ENCODE results near the gene GGTLC1.
A peak's percentile ranks its signal among the peaks of the same experiment; 100 is the strongest.
"Not testable (repeated sequence)": the region's sequence is repeated elsewhere in the genome, so short reads cannot be mapped to it uniquely, and the experiment has no call there.

The GGTLC1 gene

DNA sequence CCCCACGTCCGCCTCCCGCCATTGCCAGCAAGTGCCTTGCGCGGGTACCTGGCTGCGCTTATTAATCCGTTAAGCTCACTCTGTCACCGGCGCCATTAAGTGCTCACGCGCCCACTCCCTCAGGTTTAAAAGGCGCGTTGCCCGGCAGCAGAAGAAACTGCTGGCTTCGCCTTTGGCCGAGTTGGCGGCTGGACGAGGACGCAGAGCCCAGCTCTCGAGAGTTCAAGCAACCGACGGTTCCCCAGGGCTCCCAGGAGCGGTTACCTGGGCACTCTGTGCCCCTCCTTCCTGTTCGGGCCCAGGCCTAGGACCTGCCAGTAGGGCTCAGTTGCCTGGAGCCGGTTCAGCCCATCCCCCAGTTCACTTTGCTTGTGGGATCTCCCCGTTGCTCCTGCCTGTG, at the start of gene GGTLC1:
Gene GGTLC1, minus strand, starts transcription at position 219 of the 400 bp plus-strand sequence. CDS start 2,168 bp downstream, outside the sequence.
- no peak for DNase-seq (ENCODE audit: low spot score)

DNA sequence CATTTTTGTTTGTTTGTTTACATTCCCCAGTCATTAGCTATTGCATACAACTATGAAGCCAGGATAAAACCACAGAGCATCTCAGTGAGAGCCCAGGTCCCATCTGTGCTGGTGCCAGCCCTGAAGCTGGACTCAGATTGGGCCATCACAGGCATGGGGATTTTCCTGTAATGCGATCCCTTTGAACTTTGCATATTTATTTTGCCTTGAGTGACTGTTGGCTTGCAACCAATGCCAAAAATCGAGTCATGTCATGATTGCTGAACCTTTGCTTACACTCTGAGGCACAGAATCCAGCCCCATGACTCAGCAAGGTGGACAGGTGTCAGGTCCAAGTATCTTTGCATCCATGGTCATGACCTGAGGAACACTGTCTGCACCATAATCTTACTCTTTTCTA, 46.2 kb upstream of the GGTLC1 start:
- DNase-seq (ENCODE audit: low spot score): no peak

DNA sequence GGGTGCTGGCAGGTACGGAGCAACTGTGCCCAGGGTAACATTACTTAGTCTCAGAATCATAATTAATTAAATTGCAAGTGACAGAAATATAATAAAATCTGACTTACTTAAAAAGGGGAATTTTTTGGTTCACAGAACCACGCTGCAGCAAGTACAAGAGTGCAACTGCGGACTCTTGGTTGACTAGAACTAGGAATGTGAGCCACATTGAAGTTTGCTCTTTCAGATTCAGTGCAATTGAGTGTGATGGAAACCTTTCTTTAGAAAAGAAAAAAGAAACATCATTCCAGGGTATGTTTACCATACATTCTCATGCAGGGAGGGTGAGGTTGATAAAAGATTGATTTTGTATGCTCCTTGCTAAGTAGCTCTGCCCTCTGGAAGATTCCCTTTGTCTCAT, 45.0 kb upstream of the GGTLC1 start:
- DNase-seq (ENCODE audit: low spot score): no peak

DNA sequence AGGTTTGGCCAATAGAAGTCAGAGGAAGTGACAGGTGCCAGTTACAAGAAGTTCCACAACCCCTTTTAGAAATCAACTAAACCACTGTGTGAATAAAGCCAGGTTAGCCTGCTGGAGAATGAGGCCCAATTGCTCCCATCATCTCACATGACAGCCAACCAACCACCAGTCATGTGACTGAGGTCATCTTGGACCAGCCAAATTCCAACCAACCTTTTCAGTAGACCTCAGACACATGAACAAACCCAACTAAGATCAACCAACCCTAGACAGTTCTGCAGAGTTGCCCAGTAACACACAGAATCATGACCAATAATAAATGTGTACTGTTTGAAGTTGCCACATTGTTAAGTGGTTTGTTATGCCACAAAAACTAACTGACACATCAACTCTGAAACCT, 44.6 kb upstream of the GGTLC1 start:
- DNase-seq (ENCODE audit: low spot score): no peak

DNA sequence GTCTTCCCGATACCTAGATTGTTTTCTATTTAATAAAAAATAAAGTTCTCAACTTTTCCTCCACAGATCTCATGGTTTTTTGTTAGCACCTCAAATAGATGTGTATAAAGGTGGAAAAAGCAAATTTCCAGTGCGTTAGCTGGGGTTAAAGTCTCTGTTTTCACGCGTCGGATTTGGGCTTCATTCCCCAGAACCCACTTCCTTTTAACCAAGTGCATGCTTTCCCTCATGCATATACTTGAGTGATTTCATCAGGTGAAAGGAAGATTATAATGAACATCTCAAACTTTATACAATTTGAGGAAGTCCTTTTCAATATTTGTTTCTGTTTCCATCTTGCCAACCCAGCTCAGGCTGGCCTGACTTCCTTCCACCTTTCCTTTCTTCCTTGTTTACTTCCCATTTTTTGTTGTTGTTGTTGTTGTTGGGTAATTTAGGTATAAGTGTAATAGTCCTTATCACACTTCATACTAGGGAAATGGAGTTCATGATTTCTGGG, 43.9 kb upstream of the GGTLC1 start:
- no peak for DNase-seq (ENCODE audit: low spot score)

DNA sequence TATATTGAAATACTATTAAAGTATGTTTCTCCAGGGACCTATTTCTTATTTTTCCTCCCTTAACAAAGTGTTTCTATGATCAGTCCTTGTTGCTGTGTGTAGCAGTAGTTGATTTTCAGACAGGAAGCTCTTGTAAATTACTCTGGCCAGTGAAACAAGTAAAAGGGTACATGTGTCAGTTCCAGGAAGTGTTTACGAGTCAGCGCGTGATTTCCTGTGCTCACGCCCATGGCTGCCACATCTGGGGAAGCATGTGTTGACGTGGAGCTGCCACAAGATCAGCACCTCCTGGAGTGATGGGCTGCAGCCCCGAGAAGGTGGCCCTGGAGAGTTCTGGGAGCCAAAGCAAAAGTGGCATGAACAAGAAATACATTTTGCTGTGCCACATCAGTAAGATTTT, 38.6 kb upstream of the GGTLC1 start:
- no peak for DNase-seq (ENCODE audit: low spot score)

DNA sequence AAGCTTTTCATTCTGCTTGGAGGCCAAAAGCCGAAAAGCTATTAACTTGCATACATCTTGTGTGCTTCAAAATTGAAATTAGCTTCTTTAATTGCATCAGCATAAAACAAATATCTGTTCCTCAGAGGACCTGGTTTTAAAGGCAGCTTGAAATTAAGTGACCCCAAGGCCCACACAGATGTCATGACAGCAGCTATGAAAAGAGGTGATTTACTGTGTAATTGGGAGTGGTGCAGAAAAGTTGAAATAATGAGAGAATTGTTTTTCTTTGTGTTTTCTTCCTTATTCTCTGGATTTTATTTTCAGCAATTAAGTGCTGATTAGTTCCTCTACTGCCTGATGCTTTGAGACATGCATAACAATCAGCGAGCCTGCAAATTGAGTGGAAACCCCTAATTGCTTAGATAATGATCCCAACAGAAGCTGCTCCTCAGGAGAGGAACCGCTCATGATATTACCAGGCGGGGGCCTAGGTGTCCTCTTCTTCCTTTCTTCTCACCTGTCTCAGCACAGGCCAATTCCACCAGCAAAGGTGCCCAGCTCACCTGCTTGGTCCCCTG, 34.1 kb upstream of the GGTLC1 start:
- DNase-seq (ENCODE audit: low spot score): no peak

DNA sequence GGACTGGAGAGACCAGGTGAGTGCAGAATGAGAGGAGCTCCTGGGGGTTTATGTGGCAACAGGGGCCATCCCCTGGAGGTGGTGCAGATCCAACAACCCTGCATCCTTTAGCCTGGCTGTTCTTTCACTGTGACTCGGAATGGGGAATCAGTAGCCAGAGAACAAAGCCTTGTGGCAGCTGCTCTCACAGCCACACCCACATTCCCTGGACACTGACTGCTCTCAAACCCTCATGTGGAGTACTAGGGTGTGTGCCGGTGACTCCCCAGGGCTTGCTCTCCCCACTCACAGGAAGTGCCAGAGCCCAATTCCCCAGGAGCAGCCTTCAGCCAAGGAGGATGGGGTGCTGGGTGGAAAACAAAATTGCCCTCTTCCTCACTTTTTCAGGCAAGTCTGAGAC, 30.2 kb upstream of the GGTLC1 start:
- no peak for DNase-seq (ENCODE audit: low spot score)

DNA sequence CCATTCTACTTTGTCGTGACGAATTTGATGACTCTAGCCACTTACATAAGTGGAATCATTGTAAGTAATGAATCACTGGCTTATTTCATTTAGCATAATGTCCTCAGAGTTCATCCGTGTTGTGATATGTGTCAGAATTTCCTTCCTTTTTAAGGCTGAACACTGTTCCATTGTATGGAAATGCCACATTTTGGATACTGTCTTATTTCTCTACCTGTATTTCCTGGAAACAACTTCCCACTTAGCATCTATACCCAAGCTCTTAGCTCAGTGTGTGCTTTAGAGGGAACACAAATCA, 28.8 kb upstream of the GGTLC1 start:
- no peak for DNase-seq (ENCODE audit: low spot score)

DNA sequence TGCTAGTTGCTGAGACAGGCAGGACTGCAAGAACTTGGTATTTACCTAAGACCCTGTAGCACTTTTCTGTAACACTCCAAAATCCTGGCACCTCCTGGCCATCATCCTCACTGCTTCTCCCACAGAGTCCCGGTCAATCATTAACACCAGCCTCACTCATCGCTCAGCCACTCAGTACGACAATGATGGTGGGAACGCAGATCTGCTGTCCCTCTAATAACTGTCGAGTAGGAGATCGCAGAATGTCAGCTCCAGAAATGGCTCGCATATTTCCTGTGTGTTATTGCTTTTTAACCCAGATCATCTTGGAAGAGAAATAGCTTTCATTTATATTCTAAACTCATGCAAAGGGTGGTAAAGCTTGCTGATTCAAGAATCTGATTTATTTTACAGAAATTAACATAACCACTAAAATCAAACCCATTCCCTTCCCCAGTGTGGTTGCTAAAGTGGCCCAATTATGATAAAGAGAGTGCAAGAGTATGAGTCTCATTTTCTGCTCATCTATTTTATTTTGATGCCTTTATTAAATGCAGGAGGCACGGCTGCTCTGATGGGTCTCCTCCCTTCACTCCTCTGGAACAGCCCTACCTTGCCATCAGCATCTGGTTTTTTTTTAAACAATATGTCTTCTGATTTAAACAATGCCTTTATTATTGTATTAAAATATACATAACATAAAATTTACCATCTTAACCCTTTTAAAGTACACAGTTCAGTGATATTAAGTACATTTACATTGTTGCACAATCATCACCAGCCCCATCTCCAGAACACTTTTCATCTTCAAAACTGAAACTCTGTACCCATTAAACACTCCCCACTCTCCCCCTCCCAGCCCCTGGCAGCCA, 28.3 kb upstream of the GGTLC1 start:
- DNase-seq (ENCODE audit: low spot score): no peak

DNA sequence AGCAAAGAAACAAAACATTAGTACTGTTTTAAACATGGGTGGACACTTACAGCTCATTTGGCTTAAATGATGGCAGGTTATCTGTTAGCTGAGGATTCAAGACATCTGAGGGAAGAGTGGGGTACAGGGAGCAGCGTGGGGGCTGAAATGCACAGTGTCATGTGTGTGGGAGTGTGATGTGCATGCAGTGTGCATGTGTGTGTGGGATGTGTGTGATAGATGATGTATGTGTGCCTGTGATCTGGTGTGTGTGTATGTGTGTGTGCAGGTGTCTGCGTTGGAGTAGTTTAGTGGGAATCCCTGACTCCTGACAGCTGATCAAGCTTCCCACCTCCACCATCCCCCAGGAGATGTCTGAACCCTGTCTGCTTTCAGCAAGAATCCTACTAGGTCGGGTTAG, 25.4 kb upstream of the GGTLC1 start:
- no peak for DNase-seq (ENCODE audit: low spot score)

DNA sequence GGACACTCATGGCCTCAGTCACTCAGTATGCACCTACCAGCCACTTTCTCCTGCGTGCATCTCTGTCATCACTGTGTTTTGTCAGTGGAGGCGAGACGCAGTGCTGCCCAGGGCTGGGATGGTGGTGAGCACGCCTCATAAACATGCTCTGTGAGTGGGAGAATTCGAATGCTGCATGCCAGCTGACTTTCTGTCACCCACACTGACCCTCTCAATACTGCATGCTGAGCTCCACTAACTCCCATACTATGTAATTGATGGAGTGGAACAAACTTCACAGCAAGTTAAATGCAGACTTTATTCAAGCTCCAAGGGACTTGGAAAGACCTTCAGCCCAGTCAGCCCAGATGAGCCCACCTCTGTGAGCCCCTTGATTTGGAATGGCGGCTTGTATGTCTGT, 22.7 kb upstream of the GGTLC1 start:
- DNase-seq (ENCODE audit: low spot score): no peak

DNA sequence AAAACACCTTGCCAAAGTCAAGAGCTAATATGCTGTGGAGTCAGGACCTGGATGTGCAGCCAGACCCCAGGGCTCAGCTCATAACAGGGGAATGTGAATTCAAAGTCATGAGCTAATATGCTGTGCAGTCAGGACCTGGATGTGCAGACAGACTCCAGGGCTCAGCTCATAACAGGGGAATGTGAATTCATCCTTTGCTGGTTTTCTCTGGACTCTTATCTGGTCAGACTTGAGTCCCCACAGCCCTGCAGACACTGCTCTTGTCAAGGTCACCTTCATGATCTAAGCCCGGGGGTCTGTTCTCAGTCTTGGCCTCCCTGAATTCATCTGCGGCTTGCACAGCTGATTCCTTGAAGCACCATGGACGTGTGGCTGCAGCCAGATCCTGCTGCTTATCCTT, 19.2 kb upstream of the GGTLC1 start:
- no peak for DNase-seq (ENCODE audit: low spot score)

DNA sequence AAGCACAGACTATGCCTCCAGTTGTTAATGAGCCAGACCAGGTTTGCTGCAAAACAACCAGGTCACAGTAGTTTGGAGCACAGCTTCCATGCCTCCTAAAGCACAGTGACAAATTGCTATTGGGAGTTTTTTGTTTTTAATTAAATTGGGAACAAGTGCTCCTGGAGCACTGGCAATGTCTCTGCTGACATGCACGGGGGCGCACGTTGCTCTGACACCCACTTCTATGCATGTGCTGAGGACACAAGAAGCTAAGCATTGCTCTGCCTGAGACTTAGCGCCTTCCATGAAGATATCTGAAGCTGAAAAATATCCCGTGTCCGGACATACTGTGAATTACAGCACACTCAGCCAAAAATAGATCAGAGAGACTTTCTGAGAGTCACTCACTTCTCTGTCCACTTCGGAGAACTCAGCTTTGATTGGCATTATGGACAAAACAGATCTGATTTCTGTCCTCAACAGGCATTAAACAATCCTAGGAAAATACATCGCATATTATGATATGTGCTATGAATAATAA, 18.6 kb upstream of the GGTLC1 start:
- no peak for DNase-seq (ENCODE audit: low spot score)

DNA sequence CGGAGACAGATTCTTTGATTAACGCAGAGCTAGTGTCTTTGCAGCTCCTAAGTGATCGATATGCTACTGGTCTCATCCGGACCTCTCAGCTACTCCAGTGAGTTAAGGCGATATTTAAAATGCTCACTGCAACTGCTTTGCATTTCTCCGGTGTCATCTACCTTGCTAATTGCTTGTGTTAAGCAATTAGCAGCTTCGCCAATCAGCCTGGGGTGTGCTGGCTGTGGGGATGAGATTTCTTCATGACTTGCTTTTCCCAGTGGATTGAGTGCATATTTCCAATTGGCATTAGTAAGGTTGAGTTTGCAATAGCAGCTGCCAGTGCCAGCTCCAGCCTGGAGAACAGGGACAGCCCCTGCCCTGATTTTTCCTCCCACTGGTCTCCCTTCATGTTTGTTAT, 18.0 kb upstream of the GGTLC1 start:
- no peak for DNase-seq (ENCODE audit: low spot score)

DNA sequence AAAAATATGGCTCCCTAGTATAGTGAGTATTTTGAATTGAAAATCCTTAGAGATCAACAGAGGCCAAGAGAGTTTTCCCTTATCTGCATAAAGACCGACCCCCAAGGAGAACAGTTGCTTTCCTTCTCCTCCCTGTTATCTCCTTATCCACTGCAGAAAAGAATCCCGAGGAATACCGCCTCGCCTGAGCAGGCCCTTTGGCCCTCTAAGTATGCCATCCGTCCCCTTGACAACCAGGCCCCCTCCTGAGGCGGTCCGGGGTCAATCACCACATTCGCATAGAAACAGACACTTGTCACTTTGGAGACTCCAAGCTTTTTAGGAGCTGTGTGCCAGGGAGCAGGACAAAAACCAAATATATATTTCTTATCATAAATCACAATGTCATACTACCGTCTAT, 15.9 kb upstream of the GGTLC1 start:
- no peak for DNase-seq (ENCODE audit: low spot score)

DNA sequence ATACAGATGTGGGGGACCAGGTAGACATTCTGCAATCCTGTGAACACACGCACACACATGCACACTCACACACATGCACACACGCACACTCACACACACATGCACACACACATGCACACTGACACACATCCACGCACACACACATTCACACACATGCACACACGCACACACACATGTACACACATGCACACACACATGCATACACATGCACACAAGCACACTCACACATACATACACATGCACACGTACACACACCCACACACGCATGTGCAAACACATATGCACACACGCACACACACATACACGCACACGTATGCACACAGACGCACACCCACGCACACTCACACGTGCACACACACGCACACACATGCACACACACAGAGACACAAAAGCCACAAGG, 14.3 kb upstream of the GGTLC1 start:
- DNase-seq (ENCODE audit: low spot score): no peak

DNA sequence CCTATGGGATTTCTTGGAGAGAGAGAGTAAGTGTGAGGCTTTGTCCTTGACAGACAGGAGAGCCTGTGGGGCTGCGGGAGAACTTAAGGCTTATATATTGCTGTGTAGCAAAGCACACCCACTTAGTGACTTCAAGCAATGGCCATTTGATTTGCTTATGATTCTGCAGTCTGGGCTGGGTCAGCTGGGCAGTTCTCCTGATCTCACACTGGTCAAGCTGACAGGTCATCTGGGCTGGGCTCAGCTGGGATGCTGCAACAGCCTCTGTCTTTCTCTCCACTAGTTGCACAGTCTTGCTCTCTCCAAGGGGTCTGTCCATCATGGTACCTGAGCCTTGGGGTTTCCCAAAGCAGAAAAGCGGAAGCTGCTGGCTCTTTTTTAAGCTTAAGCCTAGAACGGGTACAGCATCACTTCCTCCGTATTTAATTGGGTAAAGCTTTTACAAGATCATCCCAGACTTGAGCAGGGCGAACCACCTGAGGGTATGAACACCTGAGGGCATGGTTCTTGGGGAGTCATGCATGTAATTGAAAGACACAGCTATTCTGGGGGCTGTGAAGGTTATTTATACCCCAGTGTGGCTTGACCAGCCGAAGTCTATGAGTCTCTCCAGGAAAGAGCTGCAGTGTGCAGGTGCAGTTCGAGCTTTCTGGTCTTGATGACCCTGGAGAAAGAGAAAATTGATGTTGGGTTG, 13.3 kb upstream of the GGTLC1 start:
- DNase-seq (ENCODE audit: low spot score): no peak

DNA sequence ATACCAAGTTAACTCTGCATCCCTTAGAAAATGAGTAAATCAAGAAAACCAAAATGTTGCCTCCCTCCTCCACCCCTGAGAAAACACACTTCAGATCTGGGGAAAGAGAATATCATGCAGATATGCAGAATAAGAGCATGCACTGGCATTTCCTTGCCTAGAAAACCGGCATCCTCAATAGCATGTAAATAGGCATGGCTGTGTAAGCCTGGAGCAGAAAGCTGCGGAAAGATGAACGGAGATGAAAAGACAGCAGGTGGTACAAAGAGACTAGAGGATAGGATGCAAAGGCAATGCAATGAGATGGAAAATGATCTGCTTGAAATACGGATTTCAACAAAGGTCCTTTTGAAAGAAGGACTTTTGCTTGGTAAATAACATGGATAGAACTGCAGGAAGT, 10.3 kb upstream of the GGTLC1 start:
- DNase-seq (ENCODE audit: low spot score): no peak

DNA sequence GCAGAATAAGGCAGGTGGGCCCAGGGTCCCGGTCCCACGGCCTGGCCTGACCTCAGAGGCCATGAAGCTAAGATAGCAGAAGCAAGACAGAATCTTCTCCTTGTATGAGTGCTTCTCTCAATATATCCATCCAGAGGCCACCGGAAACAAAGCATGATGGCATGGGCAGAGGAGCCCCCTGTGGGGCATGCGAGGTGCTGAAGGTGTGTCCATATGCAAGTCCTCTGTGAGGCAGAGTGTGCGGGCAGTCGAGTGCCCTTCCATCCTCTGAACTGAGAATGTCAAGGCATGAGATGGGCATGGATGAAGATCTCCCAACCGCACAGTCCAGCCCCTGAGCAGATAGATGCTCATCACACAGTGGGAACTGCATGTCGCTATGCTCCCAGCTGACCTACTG, 9.8 kb upstream of the GGTLC1 start:
- no peak for DNase-seq (ENCODE audit: low spot score)

DNA sequence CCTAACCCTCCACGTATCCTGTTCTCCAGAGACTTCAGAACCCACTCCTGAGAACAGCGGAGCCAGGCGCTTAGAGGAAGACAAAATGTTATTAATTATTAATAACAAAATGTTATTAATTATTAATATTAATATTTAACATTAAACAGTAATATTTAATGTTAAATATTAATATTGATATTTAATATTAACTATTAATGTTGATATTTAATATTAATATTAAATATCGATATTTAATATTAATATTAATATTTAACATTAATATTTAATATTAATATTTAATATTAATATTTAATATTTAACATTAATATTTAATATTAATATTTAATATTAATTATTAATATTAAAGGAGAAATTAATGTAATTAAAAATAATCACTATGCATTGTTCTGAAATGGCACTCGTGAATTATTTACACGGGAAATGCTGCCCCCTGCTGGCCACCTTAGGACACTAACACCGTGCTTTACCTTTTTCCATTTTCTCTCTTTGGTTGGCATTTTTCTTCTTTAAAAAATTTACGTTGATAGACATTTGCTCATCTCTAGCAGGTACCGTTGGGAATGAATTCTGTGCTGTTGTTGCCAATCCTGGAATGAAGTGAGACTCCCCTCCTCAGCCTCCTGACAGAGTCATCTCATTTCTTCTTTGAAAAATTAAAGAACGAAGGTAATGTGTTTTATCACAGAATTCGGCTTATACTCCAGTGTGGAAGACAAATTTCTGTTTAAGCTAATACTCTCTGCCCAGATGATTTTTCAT, 7.5 kb upstream of the GGTLC1 start:
- DNase-seq (ENCODE audit: low spot score): peak; percentile 50

DNA sequence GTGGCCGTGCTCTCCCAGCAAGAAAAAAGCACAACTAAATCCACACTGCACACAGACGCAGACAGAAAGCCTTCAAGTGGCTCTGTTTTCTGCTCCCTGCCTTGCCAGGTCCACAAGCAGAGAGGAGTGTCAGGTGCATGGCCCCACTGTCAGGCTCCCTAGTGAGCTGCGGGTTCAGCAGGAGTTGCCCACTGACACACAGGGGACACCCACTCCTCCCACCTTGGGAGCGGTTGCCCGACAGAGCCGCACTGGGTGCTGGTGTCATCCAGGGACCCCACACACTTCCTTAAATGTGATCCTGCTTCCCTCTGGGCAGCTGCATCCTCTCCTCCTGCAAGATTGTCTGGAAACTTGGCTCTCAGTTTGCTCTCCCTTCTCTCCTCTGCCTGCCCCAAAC, 6.7 kb upstream of the GGTLC1 start:
- DNase-seq (ENCODE audit: low spot score): not testable (repeated sequence)

All from D341Med (cell line).